Activated B cell treated with CpG ODN at 0.5 μM for 24 hours (primary cell): Measurements from ENCODE around the gene MICU1. TPM values are rescaled to one million over a fixed set of nuclear protein-coding genes. Genes with fewer than 3 reads are reported as not detected.

Experiments used
- ATAC-seq: fragments of 200-7000 bp; cut with Tn5 transposase; one replicate; pipeline ENCODE4 v1.10.0; 2021; ENCODE audit warnings: low read depth, mild to moderate bottlenecking, moderate library complexity
- CTCF ChIA-PET: fragments of 350-600 bp; sonication (Branson Sonifier 250); formaldehyde crosslinking; loops from one replicate; lab custom pipeline; 2021; ENCODE audit warnings: antibody characterized with exemption; lab: Charles Lee
- POLR2A ChIA-PET: fragments of 350-600 bp; sonication (Branson Sonifier 250); formaldehyde crosslinking; loops from one replicate; lab custom pipeline; 2021; ENCODE audit warnings: antibody characterized with exemption; lab: Charles Lee
- DNase-seq: peaks from one replicate; pipeline ENCODE4 v3.0.0; 2022
- H3K27ac Mint-ChIP-seq: one replicate; pipeline ENCODE4 v1.8.0; 2020; ENCODE audit warnings: mixed read lengths
- H3K27me3 Mint-ChIP-seq: one replicate; pipeline ENCODE4 v1.8.0; 2021; ENCODE audit warnings: mixed read lengths
- H3K36me3 Mint-ChIP-seq: one replicate; pipeline ENCODE4 v1.8.0; 2021; ENCODE audit warnings: low read depth, mixed read lengths
- H3K4me1 Mint-ChIP-seq: one replicate; pipeline ENCODE4 v1.8.0; 2021; ENCODE audit warnings: mixed read lengths
- H3K4me3 Mint-ChIP-seq: one replicate; pipeline ENCODE4 v1.8.0; 2020; ENCODE audit warnings: mild to moderate bottlenecking, mixed read lengths
- H3K9me3 Mint-ChIP-seq: one replicate; pipeline ENCODE4 v1.8.0; 2020; ENCODE audit warnings: mixed read lengths
- CTCF ChIP-seq: fragments of 200-600 bp; IDR thresholded peaks from one replicate; pipeline ENCODE4 v1.8.0; 2022; ENCODE audit warnings: antibody characterized with exemption, mild to moderate bottlenecking
- intact Hi-C: fragments of 100-400 bp; cut with micrococcal nuclease; formaldehyde crosslinking; loops from one replicate; pipeline ENCODE4 v1.15.1; 2024
- total RNA-seq: library from RNA; stranded (reverse); gene quantifications from 2 replicates; pipeline ENCODE4 v1.2.3, GENCODE V29; 2022

MICU1 gene
- total RNA-seq, 1 donor from 2014 or later: 27.4 TPM

GRCh38 chr10:72523932-72524396, 101.9 kb downstream of the MICU1 start:
- Mint-ChIP-seq H3K4me3 (no peak overlapping the region), H3K27ac (no peak overlapping the region), H3K27me3 (no peaks in the 10 kb centered on the region), H3K9me3 (no peaks in the 10 kb centered on the region), H3K36me3 (peaks cover 2% of the 10 kb centered on the region), H3K4me1 (no peaks in the 10 kb centered on the region)
- intact Hi-C loops: no loop called here
- ATAC-seq (no peak), DNase-seq (no peak)
- POLR2A ChIA-PET: no interaction called here
- no peak for TF ChIP-seq CTCF
- CTCF ChIA-PET: no interaction called here

- no peaks in the 10 kb centered on the region for H3K4me1 Mint-ChIP-seq
- DNase-seq (no peak), ATAC-seq (no peak)
- peaks cover 2% of the 10 kb centered on the region for H3K36me3 Mint-ChIP-seq
- no peaks in the 10 kb centered on the region for H3K27me3 Mint-ChIP-seq
- no peak for TF ChIP-seq CTCF
- intact Hi-C loops: no loop called here
- H3K27ac Mint-ChIP-seq: no peak overlapping the region
- CTCF ChIA-PET: no interaction called here
- no peak overlapping the region for H3K4me3 Mint-ChIP-seq
- POLR2A ChIA-PET: no interaction called here
- no peaks in the 10 kb centered on the region for H3K9me3 Mint-ChIP-seq
These were observed 102.8 kb downstream of the MICU1 start for GRCh38 chr10:72523062-72523461.

- peaks cover 23% of the 10 kb centered on the region for H3K36me3 Mint-ChIP-seq
- ATAC-seq: no peak
- no peaks in the 10 kb centered on the region for H3K27me3 Mint-ChIP-seq
- no peak for TF ChIP-seq CTCF
- H3K27ac Mint-ChIP-seq: no peak overlapping the region
- ChIA-PET POLR2A (no interaction called here), CTCF (no interaction called here)
- no peaks in the 10 kb centered on the region for H3K4me1 Mint-ChIP-seq
- peaks cover 22% of the 10 kb centered on the region for H3K9me3 Mint-ChIP-seq
- intact Hi-C loops: no loop called here
- DNase-seq: no peak
- no peak overlapping the region for H3K4me3 Mint-ChIP-seq
These were observed 108.6 kb downstream of the MICU1 start for GRCh38 chr10:72517244-72517643.

GRCh38 chr10:72515455-72515854, 110.4 kb downstream of the MICU1 start:
- peaks cover 22% of the 10 kb centered on the region for H3K9me3 Mint-ChIP-seq
- TF ChIP-seq CTCF: no peak
- no peak overlapping the region for H3K27ac Mint-ChIP-seq
- ChIA-PET POLR2A (no interaction called here), CTCF (no interaction called here)
- peaks cover 23% of the 10 kb centered on the region for H3K36me3 Mint-ChIP-seq
- no peaks in the 10 kb centered on the region for H3K27me3 Mint-ChIP-seq
- intact Hi-C loops: no loop called here
- ATAC-seq: no peak
- no peak for DNase-seq
- no peak overlapping the region for H3K4me3 Mint-ChIP-seq
- H3K4me1 Mint-ChIP-seq: no peaks in the 10 kb centered on the region

GRCh38 chr10:72513910-72514309, 112.0 kb downstream of the MICU1 start:
- peaks cover 23% of the 10 kb centered on the region for H3K36me3 Mint-ChIP-seq
- H3K27me3 Mint-ChIP-seq: no peaks in the 10 kb centered on the region
- H3K4me1 Mint-ChIP-seq: peaks cover 4% of the 10 kb centered on the region
- H3K9me3 Mint-ChIP-seq: peaks cover 22% of the 10 kb centered on the region
- TF ChIP-seq CTCF: no peak
- ChIA-PET POLR2A (no interaction called here), CTCF (no interaction called here)
- ATAC-seq (no peak), DNase-seq (no peak)
- H3K4me3 Mint-ChIP-seq: no peak overlapping the region
- H3K27ac Mint-ChIP-seq: no peak overlapping the region
- intact Hi-C loops: no loop called here
